ENCODE data around the gene CFB.

CFB gene

DNA sequence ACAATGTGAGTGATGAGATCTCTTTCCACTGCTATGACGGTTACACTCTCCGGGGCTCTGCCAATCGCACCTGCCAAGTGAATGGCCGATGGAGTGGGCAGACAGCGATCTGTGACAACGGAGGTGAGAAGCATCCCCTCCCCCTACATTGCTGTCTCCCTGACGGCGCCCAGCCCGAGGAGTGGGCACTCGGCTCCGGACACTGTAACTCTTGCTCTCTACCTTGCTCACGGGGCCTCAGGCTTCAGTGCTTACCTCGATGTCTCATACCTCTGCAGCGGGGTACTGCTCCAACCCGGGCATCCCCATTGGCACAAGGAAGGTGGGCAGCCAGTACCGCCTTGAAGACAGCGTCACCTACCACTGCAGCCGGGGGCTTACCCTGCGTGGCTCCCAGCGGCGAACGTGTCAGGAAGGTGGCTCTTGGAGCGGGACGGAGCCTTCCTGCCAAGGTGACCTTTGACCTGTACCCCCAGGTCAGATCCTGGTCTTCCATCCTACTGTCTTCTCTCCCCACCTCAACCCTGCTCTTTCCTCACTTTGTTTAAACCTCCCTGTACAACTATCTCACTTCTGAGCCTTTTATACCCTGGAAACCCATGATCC, 1.3 kb downstream of the CFB start:
- DNase-seq (ENCODE audit: extremely low spot score, insufficient read length, low read depth), result no peak
- no peak for FAIRE-seq

DNA sequence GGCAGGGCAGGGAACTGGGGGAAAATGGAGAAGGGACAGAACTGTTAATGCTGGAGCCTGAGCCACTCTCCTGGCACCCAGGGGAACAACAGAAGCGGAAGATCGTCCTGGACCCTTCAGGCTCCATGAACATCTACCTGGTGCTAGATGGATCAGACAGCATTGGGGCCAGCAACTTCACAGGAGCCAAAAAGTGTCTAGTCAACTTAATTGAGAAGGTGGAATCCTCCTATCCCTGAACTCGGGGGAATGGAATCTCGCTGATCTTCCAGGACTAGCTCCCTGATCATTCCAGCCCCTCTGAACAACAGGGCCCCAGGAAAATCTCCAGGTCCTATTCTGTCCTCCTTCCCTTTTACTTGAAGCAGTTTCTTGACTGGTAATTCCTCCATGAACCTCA, 2.0 kb downstream of the CFB start:
- DNase-seq (ENCODE audit: extremely low spot score, insufficient read length, low read depth), result no peak
- no peak for FAIRE-seq

DNA sequence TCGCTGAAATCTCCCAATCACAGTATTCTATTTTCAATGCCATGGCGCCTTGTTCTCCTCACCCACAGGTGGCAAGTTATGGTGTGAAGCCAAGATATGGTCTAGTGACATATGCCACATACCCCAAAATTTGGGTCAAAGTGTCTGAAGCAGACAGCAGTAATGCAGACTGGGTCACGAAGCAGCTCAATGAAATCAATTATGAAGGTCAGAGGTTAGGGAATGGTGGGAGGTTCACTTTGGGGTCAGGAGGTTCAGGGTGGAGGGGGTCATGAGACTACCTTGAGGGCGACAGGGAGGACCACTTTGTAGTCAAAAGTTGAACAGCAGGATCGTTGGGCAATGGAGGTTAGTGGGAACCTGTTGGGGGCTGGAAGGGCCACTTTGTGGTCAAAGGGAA, 2.4 kb downstream of the CFB start:
- FAIRE-seq (no peak), DNase-seq (ENCODE audit: extremely low spot score, insufficient read length, low read depth) (no peak)

DNA sequence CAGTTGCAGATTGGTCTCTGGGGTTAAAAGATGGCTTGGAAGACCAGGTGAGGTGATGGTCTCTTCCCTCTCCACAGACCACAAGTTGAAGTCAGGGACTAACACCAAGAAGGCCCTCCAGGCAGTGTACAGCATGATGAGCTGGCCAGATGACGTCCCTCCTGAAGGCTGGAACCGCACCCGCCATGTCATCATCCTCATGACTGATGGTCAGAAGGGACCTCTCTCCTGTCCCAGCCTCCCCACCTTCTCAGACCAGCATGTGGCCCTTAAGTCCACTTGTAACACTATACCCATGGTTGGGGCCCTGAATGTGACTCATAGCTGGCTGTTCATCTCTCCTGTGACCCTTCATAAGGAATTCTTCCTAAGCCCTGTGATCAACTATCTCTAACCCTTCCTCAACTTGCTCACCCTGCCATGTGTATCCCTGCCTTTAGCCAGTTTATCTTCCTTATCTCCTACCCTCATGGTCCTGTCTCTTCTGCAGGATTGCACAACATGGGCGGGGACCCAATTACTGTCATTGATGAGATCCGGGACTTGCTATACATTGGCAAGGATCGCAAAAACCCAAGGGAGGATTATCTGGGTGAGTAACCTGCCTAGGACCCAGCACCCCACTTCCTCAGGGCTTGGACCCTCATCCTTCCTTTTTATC, 3.0 kb downstream of the CFB start:
- FAIRE-seq, result no peak
- no peak for DNase-seq (ENCODE audit: extremely low spot score, insufficient read length, low read depth)

DNA sequence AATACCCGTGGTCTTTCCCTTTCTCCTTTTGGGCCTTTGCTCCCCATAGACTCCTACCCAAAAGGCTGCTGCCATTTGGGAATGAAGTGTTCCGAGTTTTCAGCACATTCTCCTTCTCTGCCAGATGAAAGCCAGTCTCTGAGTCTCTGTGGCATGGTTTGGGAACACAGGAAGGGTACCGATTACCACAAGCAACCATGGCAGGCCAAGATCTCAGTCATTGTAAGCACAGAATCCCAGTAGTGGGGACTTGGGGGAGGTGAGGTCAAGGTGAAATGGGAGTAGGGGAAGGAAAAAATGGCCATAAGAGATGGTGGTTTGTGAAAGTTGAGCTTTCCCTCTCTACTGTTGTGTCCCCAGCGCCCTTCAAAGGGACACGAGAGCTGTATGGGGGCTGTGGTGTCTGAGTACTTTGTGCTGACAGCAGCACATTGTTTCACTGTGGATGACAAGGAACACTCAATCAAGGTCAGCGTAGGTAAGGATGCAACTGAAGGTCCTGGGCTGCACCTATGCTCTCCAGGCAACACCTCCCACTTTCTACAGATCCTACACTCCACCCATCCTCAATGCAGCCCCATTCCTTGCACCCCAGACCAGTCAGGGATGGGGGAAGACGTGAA, 4.1 kb downstream of the CFB start:
- no peak for DNase-seq (ENCODE audit: extremely low spot score, insufficient read length, low read depth)
- FAIRE-seq, result no peak

DNA sequence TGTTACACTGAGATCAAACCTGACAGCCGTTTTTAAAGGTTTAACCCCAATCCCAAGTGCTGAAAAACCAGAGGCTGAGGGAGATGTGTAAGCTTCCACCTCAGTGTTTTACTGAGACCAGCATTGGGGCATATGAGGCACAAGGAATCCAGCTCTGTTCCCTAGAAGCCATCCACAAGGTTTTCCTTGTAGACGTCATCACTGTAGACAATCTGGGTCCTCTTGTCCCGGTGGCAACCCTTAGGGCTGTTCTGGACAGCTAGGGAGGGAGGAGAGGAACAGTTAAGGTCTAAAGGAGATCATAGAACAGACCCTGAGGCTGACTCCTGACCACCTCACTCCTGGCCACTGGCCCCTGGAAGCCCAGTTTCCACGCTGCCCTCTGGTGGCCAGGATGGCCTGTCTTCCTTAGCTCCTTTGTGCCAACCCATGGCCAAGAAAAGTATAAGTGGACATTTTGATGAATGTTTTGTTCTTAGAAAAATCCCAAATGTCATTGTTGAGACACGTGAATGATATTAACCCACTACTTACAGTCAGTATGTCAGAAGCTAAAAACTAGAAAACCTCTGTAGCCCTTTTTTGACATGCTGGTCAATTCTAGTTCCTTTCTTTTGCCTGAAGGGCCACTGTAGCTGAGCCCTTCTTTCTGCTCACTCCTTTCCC, 6.4 kb downstream of the CFB start:
- FAIRE-seq, result peak; percentile 5

DNA sequence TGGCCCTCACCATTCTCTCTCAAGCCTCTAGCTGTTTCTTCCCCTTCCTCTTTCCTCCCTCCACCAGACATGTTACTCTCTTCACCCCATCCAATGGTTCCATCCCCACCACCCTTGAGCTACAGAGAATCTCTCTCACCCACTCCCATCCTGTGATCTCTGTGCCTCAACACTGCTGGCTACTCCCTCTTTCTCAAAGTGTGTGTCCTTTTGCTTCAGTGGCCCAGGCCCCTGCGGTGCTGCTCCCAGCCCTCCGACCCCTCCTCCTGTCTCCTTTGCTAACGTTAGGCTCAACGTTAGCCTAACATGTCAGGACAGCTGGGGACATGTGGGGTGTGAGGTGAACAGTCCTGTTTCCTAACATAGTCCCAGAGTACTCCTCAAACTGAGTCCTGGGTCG, 7.0 kb downstream of the CFB start:
- FAIRE-seq (no peak), DNase-seq (ENCODE audit: extremely low spot score, insufficient read length, low read depth) (no peak)

More for the DNA sequence above, 6.4 kb downstream of the CFB start:
- no peak for DNase-seq (ENCODE audit: extremely low spot score, insufficient read length, low read depth)

DNA sequence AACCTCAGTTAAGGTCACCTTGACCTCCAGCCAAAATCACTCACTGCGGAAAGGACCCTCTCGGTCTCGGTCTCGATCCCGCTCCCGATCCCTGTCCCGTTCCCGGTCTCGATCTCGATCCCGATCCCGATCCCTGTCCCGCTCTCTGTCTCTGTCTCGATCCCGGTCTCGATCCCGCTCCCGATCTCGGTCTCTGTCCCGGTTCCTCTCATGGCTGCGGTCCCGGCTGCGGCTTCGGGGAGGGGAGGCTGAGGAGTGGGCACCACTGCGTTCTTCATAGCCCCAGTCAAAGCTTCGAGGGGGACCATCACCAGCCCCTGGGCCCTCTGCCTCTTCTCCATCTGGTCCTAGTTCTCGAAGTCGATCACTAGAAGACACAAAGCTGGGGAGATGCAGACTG, 8.6 kb downstream of the CFB start:
- FAIRE-seq, result no peak
- no peak for DNase-seq (ENCODE audit: extremely low spot score, insufficient read length, low read depth)

DNA sequence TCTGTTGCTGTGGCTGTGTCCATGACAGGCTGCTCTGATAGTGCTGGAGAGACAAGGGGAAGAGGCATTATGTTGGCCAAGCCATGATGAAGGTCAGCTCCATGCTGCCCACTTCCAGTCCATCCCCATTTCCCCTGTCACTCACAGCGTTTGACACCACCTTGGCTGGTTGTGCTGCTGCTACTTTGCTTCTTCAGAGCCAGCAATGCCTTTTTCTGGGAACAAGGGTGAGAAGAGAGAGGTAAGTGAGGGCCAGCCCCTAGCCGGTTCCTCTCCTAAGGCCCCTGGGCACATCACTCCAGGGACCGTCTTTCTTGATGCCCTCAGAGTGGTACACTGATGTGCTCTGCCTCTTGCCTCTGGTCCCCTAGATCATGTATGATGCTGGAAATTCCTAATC, 10.9 kb downstream of the CFB start:
- FAIRE-seq, result no peak
- no peak for DNase-seq (ENCODE audit: extremely low spot score, insufficient read length, low read depth)

DNA sequence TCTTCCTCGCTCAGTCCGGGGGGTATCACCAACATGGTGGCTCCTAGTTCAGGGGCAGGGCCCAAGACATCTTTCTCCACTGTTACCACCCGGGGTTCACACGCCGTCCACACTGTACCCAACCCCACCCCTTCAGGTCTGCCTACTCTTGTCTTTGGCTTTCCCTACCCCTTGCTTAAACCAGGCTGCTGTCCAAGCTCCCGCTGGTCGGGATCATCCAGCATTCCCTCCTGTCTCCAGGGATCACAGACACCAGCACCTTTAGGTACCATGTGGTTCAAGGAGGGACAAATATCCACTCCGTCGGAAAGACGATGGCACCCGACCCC, 12.5 kb downstream of the CFB start:
- DNase-seq (ENCODE audit: extremely low spot score, insufficient read length, low read depth) (no peak), FAIRE-seq (no peak)

DNA sequence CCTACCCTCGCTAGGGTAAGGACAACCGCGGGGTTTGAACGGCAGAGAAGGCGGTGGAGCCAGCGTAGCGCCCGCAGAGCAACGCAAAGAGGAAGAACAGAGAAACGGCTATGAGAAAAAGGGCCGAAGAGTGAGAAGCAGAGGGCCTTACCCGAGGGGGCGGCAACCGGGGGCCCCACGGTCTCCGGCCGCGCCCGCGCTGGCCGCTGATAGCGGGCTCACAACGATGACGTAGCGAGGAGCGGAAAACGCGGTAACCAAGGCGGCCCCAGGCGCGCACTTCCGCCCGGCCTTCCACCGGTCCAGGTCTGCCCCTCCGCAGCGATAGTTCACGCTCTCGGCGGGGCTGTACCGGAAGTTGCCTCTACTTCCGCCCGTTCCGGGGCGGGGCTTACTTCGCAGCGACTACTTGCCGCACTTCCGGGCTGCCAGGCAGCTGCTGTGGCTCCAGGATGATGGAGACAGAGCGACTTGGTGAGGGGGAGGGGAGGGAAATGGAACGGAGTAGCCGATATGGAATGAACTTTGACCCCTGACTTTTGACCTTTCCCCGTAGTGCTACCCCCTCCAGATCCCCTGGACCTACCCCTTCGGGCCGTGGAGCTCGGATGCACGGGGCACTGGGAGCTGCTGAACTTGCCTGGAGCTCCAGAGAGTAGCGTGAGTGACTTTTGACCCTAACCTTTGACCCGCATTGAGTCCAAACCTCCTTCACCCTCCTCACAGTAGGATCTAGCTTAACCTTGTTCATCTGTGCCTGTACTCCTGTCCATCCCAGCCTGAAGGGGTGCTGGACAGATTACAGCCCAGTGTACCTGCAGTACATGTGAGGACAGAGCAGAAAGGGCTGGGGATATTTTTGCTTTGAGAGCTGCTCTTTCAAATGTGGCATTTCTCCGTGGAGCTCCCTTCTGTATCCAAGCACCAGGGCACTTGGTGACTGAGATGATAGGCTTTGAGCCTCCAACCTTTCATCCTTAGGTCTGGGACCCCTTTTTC, 13.1 kb downstream of the CFB start, which contains the start of the genes NELFE and SKIC2:
Gene NELFE (minus strand): TSS at position 231 of the 999 bp plus-strand sequence. CDS start 525 bp downstream, outside the sequence.
Gene SKIC2 (plus strand): TSS at position 435 of the 999 bp plus-strand sequence. CDS start 18 bp downstream, at position 453.
- FAIRE-seq (peak; percentile 94), DNase-seq (ENCODE audit: extremely low spot score, insufficient read length, low read depth) (peak; percentile 100)

DNA sequence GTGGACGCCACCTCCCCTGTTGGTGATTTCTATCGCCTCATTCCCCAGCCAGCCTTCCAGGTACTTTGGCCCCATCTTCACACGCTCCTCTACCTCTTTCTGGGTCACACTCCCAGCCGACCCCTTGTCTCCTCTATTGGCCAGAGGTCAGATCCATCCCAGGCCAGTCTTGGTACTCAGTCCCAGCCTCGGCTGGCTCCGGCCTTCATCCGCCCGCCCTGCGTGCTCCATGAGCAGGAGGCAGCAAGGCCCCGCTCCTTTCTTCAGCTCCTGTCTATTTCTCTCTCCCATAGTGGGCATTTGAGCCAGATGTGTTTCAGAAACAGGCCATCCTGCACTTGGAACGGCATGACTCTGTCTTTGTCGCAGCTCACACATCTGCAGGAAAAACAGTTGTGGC, 15.7 kb downstream of the CFB start:
- DNase-seq (ENCODE audit: extremely low spot score, insufficient read length, low read depth) (no peak), FAIRE-seq (no peak)

DNA sequence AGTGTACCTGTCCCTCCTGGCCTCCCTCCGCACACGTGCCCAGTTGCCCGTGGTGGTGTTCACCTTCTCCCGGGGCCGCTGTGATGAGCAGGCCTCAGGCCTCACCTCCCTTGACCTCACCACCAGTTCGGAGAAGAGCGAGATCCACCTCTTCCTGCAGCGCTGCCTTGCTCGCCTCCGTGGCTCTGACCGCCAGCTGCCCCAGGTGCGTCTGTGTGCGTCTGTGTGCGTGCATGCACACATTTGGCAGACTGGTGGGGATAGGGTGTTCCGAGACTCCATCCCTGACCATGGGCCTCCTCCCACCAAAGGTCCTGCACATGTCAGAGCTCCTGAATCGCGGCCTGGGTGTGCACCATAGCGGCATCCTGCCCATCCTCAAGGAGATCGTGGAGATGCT, 18.0 kb downstream of the CFB start:
- FAIRE-seq, result no peak
- no peak for DNase-seq (ENCODE audit: extremely low spot score, insufficient read length, low read depth)

DNA sequence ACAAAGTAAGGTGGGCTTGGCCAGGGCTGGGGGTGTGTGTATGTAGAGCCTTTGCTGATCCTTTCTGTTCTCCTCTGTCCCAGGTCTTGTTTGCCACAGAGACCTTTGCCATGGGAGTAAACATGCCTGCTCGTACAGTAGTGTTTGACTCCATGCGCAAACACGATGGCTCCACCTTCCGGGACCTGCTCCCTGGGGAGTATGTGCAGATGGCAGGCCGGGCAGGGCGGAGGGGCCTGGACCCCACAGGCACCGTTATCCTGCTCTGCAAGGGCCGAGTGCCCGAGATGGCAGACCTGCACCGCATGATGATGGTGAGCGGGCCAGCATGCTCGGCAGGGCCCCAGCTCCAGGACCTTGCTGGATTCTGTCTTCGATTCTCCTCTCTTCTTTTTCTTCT, 19.8 kb downstream of the CFB start:
- FAIRE-seq, result no peak
- no peak for DNase-seq (ENCODE audit: extremely low spot score, insufficient read length, low read depth)

DNA sequence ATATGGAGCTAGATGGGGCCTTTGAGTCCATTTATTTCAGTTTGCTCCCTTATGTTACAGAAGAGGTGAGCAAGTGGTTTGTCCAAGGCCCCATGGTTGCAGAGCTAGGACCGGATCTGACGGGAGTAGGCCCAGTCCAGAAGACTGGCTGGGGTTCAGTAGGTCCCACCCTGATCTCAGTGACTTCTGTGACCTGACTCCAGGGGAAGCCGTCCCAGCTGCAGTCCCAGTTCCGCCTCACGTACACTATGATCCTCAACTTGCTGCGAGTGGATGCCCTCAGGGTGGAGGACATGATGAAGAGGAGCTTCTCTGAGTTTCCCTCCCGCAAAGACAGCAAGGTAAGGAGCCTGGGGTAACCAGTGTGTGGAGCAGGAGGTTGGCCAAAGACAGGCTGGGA, 20.6 kb downstream of the CFB start:
- DNase-seq (ENCODE audit: extremely low spot score, insufficient read length, low read depth), result no peak
- FAIRE-seq, result no peak

DNA sequence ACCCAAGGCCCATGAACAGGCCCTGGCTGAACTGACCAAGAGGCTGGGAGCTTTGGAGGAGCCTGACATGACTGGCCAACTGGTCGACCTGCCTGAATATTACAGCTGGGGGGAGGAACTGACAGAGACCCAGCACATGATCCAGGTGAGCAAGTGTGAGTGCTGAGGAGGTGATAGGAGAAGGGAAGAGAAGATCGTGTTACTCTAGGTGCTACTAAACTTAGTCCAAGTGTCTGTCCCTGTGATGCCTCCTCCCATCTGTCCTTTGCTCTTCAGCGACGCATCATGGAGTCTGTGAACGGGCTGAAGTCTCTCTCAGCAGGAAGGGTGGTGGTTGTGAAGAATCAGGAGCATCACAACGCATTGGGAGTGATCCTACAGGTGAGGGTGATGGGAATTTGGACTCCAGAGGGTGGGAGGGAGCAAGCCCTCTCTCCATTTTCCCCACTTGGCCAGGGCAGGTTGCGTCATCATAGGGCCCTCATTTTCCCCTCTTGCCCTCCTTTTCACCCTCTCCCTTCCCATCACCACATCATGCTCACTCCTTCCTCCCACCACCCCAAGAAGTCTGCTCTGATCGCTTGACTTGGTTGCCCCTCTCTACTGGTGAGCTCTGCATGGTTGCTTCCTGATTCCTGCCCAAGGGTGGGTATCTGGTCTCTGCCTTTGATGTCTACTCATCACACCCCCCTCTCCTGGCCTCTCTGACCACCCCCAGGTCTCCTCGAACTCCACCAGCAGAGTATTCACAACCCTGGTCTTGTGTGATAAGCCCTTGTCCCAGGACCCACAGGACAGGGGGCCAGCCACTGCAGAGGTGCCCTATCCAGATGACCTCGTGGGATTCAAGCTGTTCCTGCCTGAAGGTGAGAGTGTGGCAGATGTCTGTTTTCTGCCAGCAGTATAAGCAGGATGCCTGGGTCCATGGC, 21.4 kb downstream of the CFB start:
- no peak for FAIRE-seq
- DNase-seq (ENCODE audit: extremely low spot score, insufficient read length, low read depth), result no peak

DNA sequence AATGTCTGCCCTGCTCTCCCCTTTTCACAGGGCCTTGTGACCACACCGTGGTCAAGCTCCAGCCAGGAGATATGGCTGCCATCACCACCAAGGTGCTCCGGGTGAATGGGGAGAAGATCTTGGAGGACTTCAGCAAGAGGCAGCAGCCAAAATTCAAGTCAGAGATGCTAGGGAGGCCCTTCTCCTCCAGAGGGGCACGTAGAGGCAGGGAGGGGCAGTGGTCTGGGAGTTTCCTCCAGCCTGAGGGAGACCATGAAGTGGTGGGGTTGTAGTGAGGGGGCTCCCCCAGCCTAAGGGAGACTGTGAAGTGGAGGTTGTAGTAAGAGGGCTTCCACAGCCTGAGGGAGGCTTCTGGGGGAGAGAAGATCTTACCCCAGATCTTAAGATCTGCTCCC, 22.0 kb downstream of the CFB start:
- DNase-seq (ENCODE audit: extremely low spot score, insufficient read length, low read depth) (no peak), FAIRE-seq (no peak)

DNA sequence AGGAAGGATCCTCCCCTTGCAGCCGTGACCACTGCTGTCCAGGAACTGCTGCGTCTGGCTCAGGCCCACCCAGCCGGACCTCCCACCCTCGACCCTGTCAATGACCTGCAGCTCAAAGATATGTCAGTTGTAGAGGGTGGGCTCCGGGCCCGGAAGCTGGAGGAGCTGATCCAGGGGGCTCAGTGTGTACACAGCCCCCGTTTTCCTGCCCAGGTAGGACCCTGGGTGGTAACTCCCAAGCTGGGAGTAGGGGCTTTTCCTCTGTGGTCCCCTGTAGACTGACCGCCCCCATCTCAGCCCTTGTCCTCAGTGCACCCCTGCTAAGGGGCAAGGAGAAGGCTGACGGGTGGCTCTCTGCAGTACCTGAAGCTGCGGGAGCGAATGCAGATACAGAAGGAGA, 22.4 kb downstream of the CFB start:
- DNase-seq (ENCODE audit: extremely low spot score, insufficient read length, low read depth) (no peak), FAIRE-seq (no peak)
